ENCODE results near the gene XXYLT1.

The XXYLT1 gene

GRCh38 chr3:195140410-195140809 is 130.5 kb downstream of the XXYLT1 start:
- no peak overlapping the region for H2AFZ ChIP-seq (ENCODE audit: low read depth)
- no peak overlapping the region for H3K4me3 ChIP-seq (IDR thresholded peaks at IDR 0.05; ENCODE audit: insufficient read depth, low read depth, low read length)
- H3K4me2 ChIP-seq: no peak overlapping the region
- no peaks in the 10 kb centered on the region for H4K20me1 ChIP-seq (ENCODE audit: insufficient read depth)
- no peaks in the 10 kb centered on the region for H3K79me2 ChIP-seq (ENCODE audit: insufficient read depth, low read depth)
- H3K9ac ChIP-seq: no peak overlapping the region
- peaks cover 6% of the 10 kb centered on the region for H3K4me1 ChIP-seq (ENCODE audit: low read depth, poor library complexity, severe bottlenecking)
- H3K36me3 ChIP-seq (ENCODE audit: insufficient read depth): no peaks in the 10 kb centered on the region
- H3K27me3 ChIP-seq (ENCODE audit: insufficient read depth, low read depth): no peaks in the 10 kb centered on the region
- TF ChIP-seq CTCF (conservative IDR thresholded peaks at IDR 0.05; ENCODE audit: low read depth, low read length): no peak
- H3K27ac ChIP-seq: no peak overlapping the region

GRCh38 chr3:195139876-195140240 is 131.1 kb downstream of the XXYLT1 start:
- Histone ChIP-seq H3K27me3 (ENCODE audit: insufficient read depth, low read depth) (no peaks in the 10 kb centered on the region), H3K4me2 (no peak overlapping the region), H3K4me3 (IDR thresholded peaks at IDR 0.05; ENCODE audit: insufficient read depth, low read depth, low read length) (no peak overlapping the region), H3K36me3 (ENCODE audit: insufficient read depth) (no peaks in the 10 kb centered on the region), H3K4me1 (ENCODE audit: low read depth, poor library complexity, severe bottlenecking) (peaks cover 5% of the 10 kb centered on the region), H4K20me1 (ENCODE audit: insufficient read depth) (no peaks in the 10 kb centered on the region), H3K9ac (no peak overlapping the region), H2AFZ (ENCODE audit: low read depth) (no peak overlapping the region), H3K79me2 (ENCODE audit: insufficient read depth, low read depth) (no peaks in the 10 kb centered on the region), H3K27ac (no peak overlapping the region)
- no peak for TF ChIP-seq CTCF (conservative IDR thresholded peaks at IDR 0.05; ENCODE audit: low read depth, low read length)

GRCh38 chr3:195139091-195139875 is 131.7 kb downstream of the XXYLT1 start:
- Histone ChIP-seq H4K20me1 (ENCODE audit: insufficient read depth) (no peaks in the 10 kb centered on the region), H2AFZ (ENCODE audit: low read depth) (no peak overlapping the region), H3K27ac (no peak overlapping the region), H3K79me2 (ENCODE audit: insufficient read depth, low read depth) (no peaks in the 10 kb centered on the region), H3K4me1 (ENCODE audit: low read depth, poor library complexity, severe bottlenecking) (no peaks in the 10 kb centered on the region), H3K9ac (no peak overlapping the region), H3K4me3 (IDR thresholded peaks at IDR 0.05; ENCODE audit: insufficient read depth, low read depth, low read length) (no peak overlapping the region), H3K4me2 (no peak overlapping the region), H3K36me3 (ENCODE audit: insufficient read depth) (no peaks in the 10 kb centered on the region), H3K27me3 (ENCODE audit: insufficient read depth, low read depth) (no peaks in the 10 kb centered on the region)
- TF ChIP-seq CTCF (conservative IDR thresholded peaks at IDR 0.05; ENCODE audit: low read depth, low read length): no peak

GRCh38 chr3:195137638-195138588 is 133.0 kb downstream of the XXYLT1 start:
- Histone ChIP-seq H3K4me3 (IDR thresholded peaks at IDR 0.05; ENCODE audit: insufficient read depth, low read depth, low read length) (no peak overlapping the region), H3K27me3 (ENCODE audit: insufficient read depth, low read depth) (no peaks in the 10 kb centered on the region)

More at GRCh38 chr3:195137638-195138588, 133.0 kb downstream of the XXYLT1 start:
- Histone ChIP-seq H4K20me1 (ENCODE audit: insufficient read depth) (no peaks in the 10 kb centered on the region), H3K36me3 (ENCODE audit: insufficient read depth) (no peaks in the 10 kb centered on the region), H3K79me2 (ENCODE audit: insufficient read depth, low read depth) (no peaks in the 10 kb centered on the region), H2AFZ (ENCODE audit: low read depth) (no peak overlapping the region), H3K27ac (no peak overlapping the region), H3K9ac (no peak overlapping the region), H3K4me2 (no peak overlapping the region), H3K4me1 (ENCODE audit: low read depth, poor library complexity, severe bottlenecking) (no peaks in the 10 kb centered on the region)
- TF ChIP-seq CTCF (conservative IDR thresholded peaks at IDR 0.05; ENCODE audit: low read depth, low read length): no peak
